GM18505 (cell line): ENCODE data around the gene CCDC12.

ENCODE experiments used
- ATAC-seq: cut with Tn5 transposase; IDR thresholded peaks from one replicate; pipeline ENCODE4 v1.9.1; 2021; ENCODE audit not compliant: unreplicated experiment
- POLR2A ChIP-seq: IDR thresholded peaks from 4 replicates; pipeline ENCODE4 v1.6.1; 2011; ENCODE audit warnings: borderline replicate concordance; ENCODE audit not compliant: insufficient read depth, insufficient read length; ENCODE audit errors: extremely low read depth

CCDC12 gene

GRCh38 chr3:46884929-46885328 lies 91.6 kb downstream of the CCDC12 start:
- ATAC-seq, result no peak
- TF ChIP-seq POLR2A, result no peak

GRCh38 chr3:46884427-46884826 lies 92.1 kb downstream of the CCDC12 start:
- no peak for TF ChIP-seq POLR2A
- ATAC-seq, result no peak

GRCh38 chr3:46883830-46884185 lies 92.7 kb downstream of the CCDC12 start:
- ATAC-seq, result no peak
- TF ChIP-seq POLR2A, result no peak

- ATAC-seq, result no peak
- TF ChIP-seq POLR2A, result no peak
Observed at GRCh38 chr3:46883054-46883829, 93.3 kb downstream of the CCDC12 start.

- ATAC-seq, result no peak
Observed at GRCh38 chr3:46882377-46883053, 94.0 kb downstream of the CCDC12 start.

GRCh38 chr3:46881596-46882376 lies 94.8 kb downstream of the CCDC12 start:
- no peak for TF ChIP-seq POLR2A
- ATAC-seq, result no peak

More at GRCh38 chr3:46882377-46883053, 94.0 kb downstream of the CCDC12 start:
- no peak for TF ChIP-seq POLR2A

GRCh38 chr3:46880884-46881595 lies 95.5 kb downstream of the CCDC12 start:
- no peak for ATAC-seq

GRCh38 chr3:46878781-46879436 lies 97.6 kb downstream of the CCDC12 start:
- no peak for TF ChIP-seq POLR2A
- ATAC-seq, result no peak

More at GRCh38 chr3:46880884-46881595, 95.5 kb downstream of the CCDC12 start:
- TF ChIP-seq POLR2A, result no peak

- no peak for ATAC-seq
- TF ChIP-seq POLR2A, result no peak
Observed at GRCh38 chr3:46877406-46878125, 99.0 kb downstream of the CCDC12 start, which contains the start of gene PTH1R. Gene PTH1R, plus strand, starts transcription at chr3:46877721. Its CDS starts 5,839 bp downstream, at chr3:46883560.

GRCh38 chr3:46876313-46877300 lies 99.9 kb downstream of the CCDC12 start:
- TF ChIP-seq POLR2A, result no peak
- ATAC-seq, result no peak

GRCh38 chr3:46875560-46875959 lies 101.0 kb downstream of the CCDC12 start:
- TF ChIP-seq POLR2A, result no peak
- ATAC-seq, result no peak
